HG03097 (cell line): ENCODE data around the gene CEP95.
"Not testable (repeated sequence)": the region's sequence is repeated elsewhere in the genome, so short reads cannot be mapped to it uniquely, and the experiment has no call there.

Experiments used
- ATAC-seq: cut with Tn5 transposase; IDR thresholded peaks from one replicate; pipeline ENCODE4 v1.9.1; 2021; ENCODE audit not compliant: unreplicated experiment, low FRiP score

CEP95 gene

GRCh38 chr17:64506576-64507412 lies at the start of gene CEP95:
TSS of gene CEP95 (plus strand) at chr17:64506977. CDS start at chr17:64507098, 121 bp downstream.
- peak; percentile 48 for ATAC-seq

- ATAC-seq = no peak
Observed at GRCh38 chr17:64457156-64457555, 49.6 kb upstream of the CEP95 start.

GRCh38 chr17:64458756-64459155 lies 48.0 kb upstream of the CEP95 start:
- ATAC-seq = no peak

- ATAC-seq = no peak
Observed at GRCh38 chr17:64459284-64459747, 47.5 kb upstream of the CEP95 start.

GRCh38 chr17:64459818-64460217 lies 47.0 kb upstream of the CEP95 start:
- ATAC-seq = not testable (repeated sequence)

- ATAC-seq = no peak
Observed at GRCh38 chr17:64460955-64461354, 45.8 kb upstream of the CEP95 start.

- no peak for ATAC-seq
Observed at GRCh38 chr17:64461788-64462187, 45.0 kb upstream of the CEP95 start.

- ATAC-seq = no peak
Observed at GRCh38 chr17:64466019-64466735, 40.6 kb upstream of the CEP95 start.

GRCh38 chr17:64466834-64467233 lies 39.9 kb upstream of the CEP95 start:
- ATAC-seq = not testable (repeated sequence)

- ATAC-seq = no peak
Observed at GRCh38 chr17:64470625-64471024, 36.2 kb upstream of the CEP95 start.

- ATAC-seq = no peak
Observed at GRCh38 chr17:64471440-64471839, 35.3 kb upstream of the CEP95 start.

GRCh38 chr17:64472564-64472963 lies 34.2 kb upstream of the CEP95 start:
- ATAC-seq = no peak

GRCh38 chr17:64477849-64478248 lies 28.9 kb upstream of the CEP95 start:
- ATAC-seq = no peak

GRCh38 chr17:64480951-64481350 lies 25.8 kb upstream of the CEP95 start:
- ATAC-seq = no peak

GRCh38 chr17:64484380-64484779 lies 22.4 kb upstream of the CEP95 start:
- no peak for ATAC-seq

- no peak for ATAC-seq
Observed at GRCh38 chr17:64488301-64488700, 18.5 kb upstream of the CEP95 start.

GRCh38 chr17:64491034-64491860 lies 15.5 kb upstream of the CEP95 start:
- ATAC-seq = no peak

- ATAC-seq = no peak
Observed at GRCh38 chr17:64491994-64492393, 14.8 kb upstream of the CEP95 start.

- no peak for ATAC-seq
Observed at GRCh38 chr17:64492481-64493109, 14.2 kb upstream of the CEP95 start.

- no peak for ATAC-seq
Observed at GRCh38 chr17:64494121-64494520, 12.7 kb upstream of the CEP95 start.
